Mesenchymal stem cell (in vitro differentiated cells and primary cell): ENCODE data around the gene HOMEZ. TPM values are rescaled to one million over a fixed set of nuclear protein-coding genes. Genes with fewer than 3 reads are reported as not detected.
"Not testable (repeated sequence)": the region's sequence is repeated elsewhere in the genome, so short reads cannot be mapped to it uniquely, and the experiment has no call there.

Experiments
- DNase-seq: peaks from one replicate; pipeline ENCODE4 v3.0.0-alpha.2; 2013
- H2AFZ ChIP-seq: one replicate; pipeline ENCODE4 v1.6.1; 2013; ENCODE audit warnings: low read depth, mild to moderate bottlenecking, control low read depth, inconsistent platforms, low read length, moderate library complexity
- H2AK5ac ChIP-seq: 2 replicates; pipeline ENCODE4 v1.6.1; 2013; ENCODE audit warnings: low read length, moderate library complexity, mild to moderate bottlenecking, inconsistent platforms; ENCODE audit not compliant: severe bottlenecking
- H2BK120ac ChIP-seq: one replicate; pipeline ENCODE4 v1.6.1; 2013; ENCODE audit warnings: low read depth, mild to moderate bottlenecking, inconsistent platforms, low read length, moderate library complexity
- H2BK12ac ChIP-seq, 2 experiments: one replicate each; pipeline ENCODE4 v1.6.1; 2013; ENCODE audit warnings: inconsistent platforms in 2 of 2, low read length in 2 of 2, mild to moderate bottlenecking in 2 of 2, moderate library complexity in 2 of 2, control low read depth in 1 of 2
- H2BK15ac ChIP-seq: one replicate; pipeline ENCODE4 v1.6.1; 2013; ENCODE audit warnings: mild to moderate bottlenecking, low read depth, inconsistent platforms; ENCODE audit not compliant: poor library complexity, severe bottlenecking
- H2BK5ac ChIP-seq: 2 replicates; pipeline ENCODE4 v1.6.1; 2013; ENCODE audit warnings: low read depth, mild to moderate bottlenecking, low read length, control low read depth, inconsistent platforms; ENCODE audit not compliant: poor library complexity, severe bottlenecking
- H3K14ac ChIP-seq, 2 experiments: one replicate each; pipeline ENCODE4 v1.6.1; 2013; ENCODE audit warnings: inconsistent platforms in 2 of 2, low read length in 2 of 2, control low read depth in 1 of 2, mild to moderate bottlenecking in 1 of 2, moderate library complexity in 1 of 2
- H3K18ac ChIP-seq, 2 experiments: one replicate each; pipeline ENCODE4 v1.6.1; 2013; ENCODE audit warnings: inconsistent platforms in 2 of 2, low read length in 2 of 2, control low read depth in 1 of 2, low read depth in 1 of 2, mild to moderate bottlenecking in 1 of 2
- H3K23ac ChIP-seq, 2 experiments: one replicate each; pipeline ENCODE4 v1.6.1; 2013; ENCODE audit warnings: inconsistent platforms in 2 of 2, low read length in 2 of 2, mild to moderate bottlenecking in 2 of 2, moderate library complexity in 2 of 2, control low read depth in 1 of 2
- H3K27ac ChIP-seq: 2 replicates; pipeline ENCODE4 v1.5.1; 2013; ENCODE audit warnings: mild to moderate bottlenecking, moderate library complexity, low read length, control low read depth, inconsistent platforms; ENCODE audit not compliant: poor library complexity, severe bottlenecking
- H3K27me3 ChIP-seq, 2 experiments: 2 replicates each; pipeline versions ENCODE4 v1.6.1 to v1.7.0; 2013; ENCODE audit warnings: low read length in 2 of 2, mild to moderate bottlenecking in 2 of 2, moderate library complexity in 2 of 2, control low read depth in 1 of 2, inconsistent platforms in 1 of 2; ENCODE audit not compliant: control insufficient read depth in 1 of 2, insufficient read depth in 1 of 2
- H3K36me3 ChIP-seq, 2 experiments: 2 replicates each; pipeline versions ENCODE4 v1.6.1 to v1.7.0; 2013; ENCODE audit warnings: low read length in 2 of 2, control low read depth in 1 of 2, inconsistent platforms in 1 of 2, low read depth in 1 of 2, mild to moderate bottlenecking in 1 of 2; ENCODE audit not compliant: insufficient read depth in 2 of 2, control insufficient read depth in 1 of 2
- H3K4ac ChIP-seq, 2 experiments: one replicate each; pipeline ENCODE4 v1.6.1; 2013; ENCODE audit warnings: inconsistent platforms in 2 of 2, low read length in 2 of 2, mild to moderate bottlenecking in 2 of 2, moderate library complexity in 2 of 2, control low read depth in 1 of 2, low read depth in 1 of 2
- H3K4me1 ChIP-seq: 2 replicates; pipeline ENCODE4 v1.6.1; 2013; ENCODE audit warnings: low read depth, low read length, control low read depth; ENCODE audit not compliant: control insufficient read depth, insufficient read depth
- H3K4me2 ChIP-seq: 2 replicates; pipeline ENCODE4 v1.6.1; 2013; ENCODE audit warnings: low read length, mild to moderate bottlenecking, inconsistent platforms; ENCODE audit not compliant: poor library complexity, severe bottlenecking
- H3K4me3 ChIP-seq, 2 experiments: 2 replicates each; pipeline versions ENCODE4 v1.5.1 to v1.7.0; 2013; ENCODE audit warnings: low read length in 2 of 2, mild to moderate bottlenecking in 2 of 2, control low read depth in 1 of 2, low read depth in 1 of 2; ENCODE audit not compliant: insufficient read depth in 1 of 2
- H3K79me1 ChIP-seq: replicated peaks from 2 replicates; pipeline ENCODE4 v1.6.1; 2013; ENCODE audit warnings: mild to moderate bottlenecking, control low read depth, low read length, inconsistent platforms; ENCODE audit not compliant: poor library complexity, severe bottlenecking
- H3K9ac ChIP-seq: 2 replicates; pipeline ENCODE4 v1.7.0; 2013; ENCODE audit warnings: mild to moderate bottlenecking, low read length, moderate library complexity
- H3K9me3 ChIP-seq: 2 replicates; pipeline ENCODE4 v1.7.0; 2013; ENCODE audit warnings: mild to moderate bottlenecking, low read length; ENCODE audit not compliant: control insufficient read depth
- H4K8ac ChIP-seq: one replicate; pipeline ENCODE4 v1.6.1; 2013; ENCODE audit warnings: inconsistent platforms, mild to moderate bottlenecking, low read length, moderate library complexity
- H4K91ac ChIP-seq: one replicate; pipeline ENCODE4 v1.6.1; 2013; ENCODE audit warnings: mild to moderate bottlenecking, low read length, inconsistent platforms
- WGBS: methylation state at CpG from one replicate; pipeline ENCODE4 v1.1.7; 2013; ENCODE audit warnings: mixed read lengths; 5-methylcytosine and 5-hydroxymethylcytosine counted together
- small RNA-seq: library from polyadenylated mRNA; stranded (forward); fragments of <200 nt; extraction: miRNeasy Mini kit (QIAGEN cat#:217004); gene quantifications from one replicate; pipeline ENCODE3, GENCODE V24; 2013; ENCODE audit warnings: low read depth

Gene HOMEZ

DNA sequence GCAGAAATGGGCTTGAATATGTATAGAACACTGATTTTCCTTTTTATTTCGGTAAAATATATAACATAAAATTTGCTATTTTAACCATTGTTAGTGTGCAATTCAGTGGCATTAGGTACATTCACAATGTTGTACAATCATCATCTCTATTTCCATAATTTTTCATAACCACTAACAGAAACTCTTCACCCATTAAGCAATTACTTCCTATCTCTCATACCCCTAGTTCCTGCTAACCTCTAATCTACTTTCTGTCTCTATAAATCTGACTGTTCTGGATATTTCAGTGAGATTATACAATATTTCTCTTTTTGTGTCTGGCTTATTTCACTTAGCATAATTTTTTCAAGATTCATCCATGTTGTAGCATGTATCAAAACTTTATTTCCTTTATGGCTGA, 57.1 kb downstream of the HOMEZ start:
- no peaks in the 10 kb centered on the region for H3K79me1 ChIP-seq
- no peaks in the 10 kb centered on the region for H3K4me1 ChIP-seq
- no peak overlapping the region for H4K8ac ChIP-seq
- H3K18ac ChIP-seq = no peak overlapping the region
- no peak overlapping the region for H3K4ac ChIP-seq
- no peak overlapping the region for H3K9ac ChIP-seq
- H3K27ac ChIP-seq = no peak overlapping the region
- no peaks in the 10 kb centered on the region for H3K9me3 ChIP-seq
- H2BK5ac ChIP-seq = no peak overlapping the region
- no peak overlapping the region for H2BK120ac ChIP-seq
- H3K23ac ChIP-seq = no peak overlapping the region
- H3K27me3 ChIP-seq = peaks cover 0 to 6% of the 10 kb centered on the region in 2 experiments
- no peaks in the 10 kb centered on the region for H3K36me3 ChIP-seq
- no peak overlapping the region for H3K4me3 ChIP-seq
- no CpG with 5 or more reads among the region's 1 CpG for WGBS
- no peak overlapping the region for H3K4me2 ChIP-seq
- H4K91ac ChIP-seq = no peak overlapping the region
- H2AK5ac ChIP-seq = no peak overlapping the region
- H3K14ac ChIP-seq = no peak overlapping the region
- H2AFZ ChIP-seq = no peak overlapping the region
- no peak for DNase-seq
- no peak overlapping the region for H2BK12ac ChIP-seq
- no peak overlapping the region for H2BK15ac ChIP-seq

DNA sequence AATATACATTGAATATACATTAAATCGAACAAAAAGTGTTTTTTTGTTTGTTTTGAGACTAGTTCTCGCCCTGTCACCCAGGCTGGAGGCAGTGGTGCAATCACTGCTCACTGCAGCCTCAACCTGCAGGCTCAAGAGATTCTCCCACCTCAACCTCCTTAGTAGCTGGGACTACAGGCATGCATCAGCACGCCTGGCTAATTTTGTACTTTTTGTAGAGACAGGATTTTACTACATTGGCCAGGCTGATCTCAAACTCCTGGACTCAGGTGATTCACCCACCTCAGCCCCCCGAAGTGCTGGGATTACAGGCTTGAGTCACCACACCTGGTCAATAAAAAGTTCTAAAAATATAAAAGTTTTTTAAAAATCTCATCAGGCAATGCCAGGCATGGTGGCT, 58.4 kb downstream of the HOMEZ start:
- Histone ChIP-seq H3K79me1 (no peaks in the 10 kb centered on the region), H2AFZ (no peak overlapping the region), H3K9me3 (no peaks in the 10 kb centered on the region), H3K4ac (no peak overlapping the region), H2BK5ac (no peak overlapping the region), H2AK5ac (no peak overlapping the region), H3K23ac (no peak overlapping the region), H3K27me3 (peaks cover 0 to 6% of the 10 kb centered on the region in 2 experiments), H3K9ac (no peak overlapping the region), H3K36me3 (no peaks in the 10 kb centered on the region), H3K4me1 (no peaks in the 10 kb centered on the region), H3K4me3 (no peak overlapping the region), H2BK15ac (no peak overlapping the region), H4K8ac (no peak overlapping the region), H3K18ac (no peak overlapping the region), H3K27ac (no peak overlapping the region), H3K4me2 (no peak overlapping the region), H4K91ac (no peak overlapping the region), H2BK120ac (no peak overlapping the region), H2BK12ac (no peak overlapping the region), H3K14ac (no peak overlapping the region)
- 70% methylated on average over 3 of the region's 4 CpGs for WGBS
- DNase-seq = no peak

DNA sequence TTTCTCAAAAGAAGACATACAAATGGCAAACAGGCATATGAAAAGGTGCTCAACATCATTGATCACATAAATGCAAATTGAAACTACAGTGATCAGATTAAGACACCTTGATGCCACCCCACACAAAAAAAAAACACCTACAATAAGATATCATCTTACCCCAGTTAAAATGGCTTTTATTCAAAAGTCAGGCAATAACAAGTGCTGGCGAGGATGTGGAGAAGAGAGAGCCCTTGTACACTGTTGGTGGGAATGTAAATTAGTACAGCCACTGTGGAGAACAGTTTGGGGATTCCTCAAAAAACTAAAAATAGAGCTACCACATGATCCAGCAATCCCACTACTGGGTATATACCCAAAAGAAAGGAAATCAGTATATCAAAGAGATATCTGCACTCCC, 61.0 kb downstream of the HOMEZ start:
- not testable (repeated sequence) for DNase-seq, H2BK120ac ChIP-seq, H3K4me3 ChIP-seq, H3K9ac ChIP-seq, H3K36me3 ChIP-seq, H3K79me1 ChIP-seq, H2BK5ac ChIP-seq, H2BK15ac ChIP-seq, H2AFZ ChIP-seq, H4K91ac ChIP-seq, H3K4ac ChIP-seq, H3K27me3 ChIP-seq, H2AK5ac ChIP-seq, H2BK12ac ChIP-seq, H3K27ac ChIP-seq, H3K4me1 ChIP-seq, H3K18ac ChIP-seq, H4K8ac ChIP-seq, H3K23ac ChIP-seq, H3K14ac ChIP-seq, H3K9me3 ChIP-seq, H3K4me2 ChIP-seq
- WGBS = no CpG with 5 or more reads among the region's 1 CpG

Small RNA genes within 50 kb of the gene (small RNA-seq; reads per million reads assigned to genes)
- gene AL049829.1 (not detected), gene RNU6-1046P (not detected)
